ENCODE measurements around the gene UBE2I. TPM values are rescaled to one million over a fixed set of nuclear protein-coding genes. Genes with fewer than 3 reads are reported as not detected.

Gene UBE2I
- total RNA-seq, 1 experiment from 2014 or later: 290 TPM

- no peaks in the 10 kb centered on the region for H3K9me3 ChIP-seq (ENCODE audit: control insufficient read depth, low read depth, low read length)
- H3K23ac ChIP-seq (ENCODE audit: insufficient read length, low read depth, low read length): no peak overlapping the region
- H2BK15ac ChIP-seq (ENCODE audit: low read depth, low read length): no peak overlapping the region
- no peaks in the 10 kb centered on the region for H3K4me1 ChIP-seq (ENCODE audit: insufficient read depth, low read length)
- TF ChIP-seq, protein P1, sequence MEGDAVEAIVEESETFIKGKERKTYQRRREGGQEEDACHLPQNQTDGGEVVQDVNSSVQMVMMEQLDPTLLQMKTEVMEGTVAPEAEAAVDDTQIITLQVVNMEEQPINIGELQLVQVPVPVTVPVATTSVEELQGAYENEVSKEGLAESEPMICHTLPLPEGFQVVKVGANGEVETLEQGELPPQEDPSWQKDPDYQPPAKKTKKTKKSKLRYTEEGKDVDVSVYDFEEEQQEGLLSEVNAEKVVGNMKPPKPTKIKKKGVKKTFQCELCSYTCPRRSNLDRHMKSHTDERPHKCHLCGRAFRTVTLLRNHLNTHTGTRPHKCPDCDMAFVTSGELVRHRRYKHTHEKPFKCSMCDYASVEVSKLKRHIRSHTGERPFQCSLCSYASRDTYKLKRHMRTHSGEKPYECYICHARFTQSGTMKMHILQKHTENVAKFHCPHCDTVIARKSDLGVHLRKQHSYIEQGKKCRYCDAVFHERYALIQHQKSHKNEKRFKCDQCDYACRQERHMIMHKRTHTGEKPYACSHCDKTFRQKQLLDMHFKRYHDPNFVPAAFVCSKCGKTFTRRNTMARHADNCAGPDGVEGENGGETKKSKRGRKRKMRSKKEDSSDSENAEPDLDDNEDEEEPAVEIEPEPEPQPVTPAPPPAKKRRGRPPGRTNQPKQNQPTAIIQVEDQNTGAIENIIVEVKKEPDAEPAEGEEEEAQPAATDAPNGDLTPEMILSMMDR (conservative IDR thresholded peaks at IDR 0.05): no peak
- Mint-ChIP-seq H3K9me3 (no peaks in the 10 kb centered on the region; a peak in 1 of 5 replicates), H3K4me1 (peaks cover 8 to 12% of the 10 kb centered on the region in 2 experiments), H3K27ac (no peak overlapping the region), H3K36me3 (ENCODE audit: insufficient read depth in 1 of 3, low read depth in 3 of 3) (peaks cover 3 to 18% (median 12%) of the 10 kb centered on the region in 3 experiments; a peak in 5 of 7 replicates), H3K4me3 (no peak overlapping the region), H3K27me3 (ENCODE audit: low read depth) (peaks cover 4% of the 10 kb centered on the region)
- no peak overlapping the region for H3K14ac ChIP-seq (ENCODE audit: insufficient read depth, low read length)
- no peak overlapping the region for H3K18ac ChIP-seq (ENCODE audit: insufficient read length, low read depth, low read length)
- no peak overlapping the region for H2AK5ac ChIP-seq (ENCODE audit: insufficient read length, low read length)
- H3K79me2 ChIP-seq (ENCODE audit: insufficient read depth, low read length): peaks cover 2% of the 10 kb centered on the region; the same call in 1 of the 2 replicates
- H4K8ac ChIP-seq (replicated peaks; ENCODE audit: insufficient read length, low read depth, low read length): no peak overlapping the region
- H3K9ac ChIP-seq (ENCODE audit: extremely low read depth, insufficient read length, low read length): no peak overlapping the region
- H2BK12ac ChIP-seq (ENCODE audit: insufficient read length, low read depth, low read length): no peak overlapping the region
- no peak overlapping the region for H2BK20ac ChIP-seq (ENCODE audit: low read depth, low read length, poor library complexity, severe bottlenecking)
- no peak overlapping the region for H3T11ph ChIP-seq (ENCODE audit: low read length)
- H3K27me3 ChIP-seq (ENCODE audit: insufficient read depth, low read length): no peaks in the 10 kb centered on the region
- no peak overlapping the region for H2BK5ac ChIP-seq (ENCODE audit: insufficient read length, low read length)
- no peak overlapping the region for H4K91ac ChIP-seq (ENCODE audit: insufficient read length, low read depth, low read length)
- no peak overlapping the region for H2BK120ac ChIP-seq (ENCODE audit: low read depth, low read length, poor library complexity, severe bottlenecking)
- H3K27ac ChIP-seq (ENCODE audit: insufficient read length, low read depth, low read length): no peak overlapping the region
- no CpG with 5 or more reads among the region's 29 CpGs for WGBS (ENCODE audit: extremely low coverage, insufficient read length, low lambda C conversion rate)
- H4K20me1 ChIP-seq (ENCODE audit: control insufficient read depth, insufficient read depth, insufficient read length): no peaks in the 10 kb centered on the region
- H2AFZ ChIP-seq (ENCODE audit: low read length): no peak overlapping the region
- H3K4me2 ChIP-seq (ENCODE audit: insufficient read depth, insufficient read length, low read length): no peak overlapping the region
- DNase-seq: no peak
- H3K79me1 ChIP-seq (ENCODE audit: insufficient read depth, low read depth, low read length, poor library complexity, severe bottlenecking): no peaks in the 10 kb centered on the region
- no peak overlapping the region for H3K4ac ChIP-seq (ENCODE audit: low read depth, low read length)
- H3K23me2 ChIP-seq (ENCODE audit: insufficient read length, low read depth, low read length, poor library complexity, severe bottlenecking): peaks cover 3% of the 10 kb centered on the region
- no peak overlapping the region for H4K5ac ChIP-seq (ENCODE audit: insufficient read length, low read depth, low read length)
- no peak overlapping the region for H3K56ac ChIP-seq (ENCODE audit: insufficient read length, low read depth, low read length)
Measured at GRCh38 chr16:1347962-1348361, 38.5 kb downstream of the UBE2I start.

Data from H9 (cell line).